OCI-LY7 (cell line): Measurements from ENCODE around the gene PRKG1.

ENCODE experiments used
- CTCF ChIP-seq: fragments of 200-600 bp; sonication (generic); conservative IDR thresholded peaks from 2 replicates; pipeline ENCODE4 v1.5.1; 2014; ENCODE audit warnings: mild to moderate bottlenecking, antibody characterized with exemption, low read length, moderate library complexity, mixed read lengths
- EZH2phosphoT487 ChIP-seq: fragments of 200-600 bp; sonication (generic); IDR thresholded peaks from 2 replicates; pipeline ENCODE4 v1.6.1; 2018; ENCODE audit warnings: low read depth, borderline replicate concordance, mild to moderate bottlenecking, mixed run types, antibody characterized with exemption, low read length, moderate library complexity, mixed read lengths

DNA sequence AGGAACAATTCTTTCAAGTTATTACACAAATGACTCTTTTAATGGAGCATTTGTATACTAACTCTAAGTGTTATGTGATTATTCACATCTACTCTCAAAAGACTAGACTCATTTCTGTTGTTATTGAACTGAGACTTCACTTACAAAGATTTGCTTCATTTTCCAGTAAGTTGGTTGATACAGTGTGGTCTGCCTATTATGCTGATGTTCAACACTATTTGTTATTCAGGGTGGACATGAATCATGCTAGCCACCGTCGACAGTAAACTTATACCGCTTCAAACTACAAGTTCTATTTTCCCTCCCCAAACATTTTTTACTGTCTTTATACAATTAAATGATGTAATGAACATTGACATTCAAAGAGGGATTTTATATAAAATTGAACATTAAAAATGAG lies 84.5 kb downstream of the PRKG1 start:
- TF ChIP-seq CTCF (no peak), EZH2phosphoT487 (no peak)
